ENCODE data around the gene CCDC85B. TPM values are rescaled to one million over a fixed set of nuclear protein-coding genes. Genes with fewer than 3 reads are reported as not detected.

Gene CCDC85B
- total and polyA plus RNA-seq, 2 of the 13 experiments (the other 11 are each of a cell fraction or from before 2014, with no cell fraction given) = 8.2 to 19.5 TPM

DNA sequence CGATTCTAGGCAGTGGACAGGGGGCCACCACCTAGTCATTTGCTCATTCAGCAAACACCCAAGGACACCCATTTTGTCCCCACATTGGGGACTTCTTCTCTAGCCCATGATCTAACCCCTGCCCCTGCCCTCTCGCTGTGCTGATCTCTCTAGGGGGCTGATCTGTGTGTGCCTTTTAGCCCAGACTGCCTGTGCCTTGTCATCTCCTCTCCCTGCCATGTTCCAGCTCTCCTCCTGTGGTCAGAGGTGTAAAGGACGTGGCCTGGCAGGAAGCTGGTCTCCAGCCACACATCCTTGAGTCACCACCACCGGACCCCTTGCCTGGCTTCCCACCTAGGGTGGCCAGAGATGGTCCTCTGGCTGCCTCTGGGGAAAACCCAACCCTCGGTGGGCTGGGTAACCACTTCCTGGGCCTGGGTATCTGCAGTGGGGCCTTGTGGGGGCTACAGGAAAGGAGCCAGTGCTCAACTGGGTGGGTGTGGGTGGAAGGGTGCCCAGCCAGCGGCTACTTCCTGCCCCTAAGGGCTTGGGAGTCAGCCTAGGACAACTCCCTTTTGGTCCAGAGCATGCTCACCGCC, 9.5 kb upstream of the CCDC85B start:
- H3K36me3 ChIP-seq (replicated peaks in 1 of 2; ENCODE audit: control insufficient read depth in 1 of 2, insufficient read depth in 2 of 2, low read length in 2 of 2) = peaks cover 4 to 15% of the 10 kb centered on the region in 2 experiments; a peak in 3 of 5 replicates
- POLR2A ChIA-PET = no interaction called here
- CTCF ChIA-PET (ENCODE audit: low intra/inter-chr PET ratio, low total read pairs) = no interaction called here
- TF ChIP-seq, protein P1, sequence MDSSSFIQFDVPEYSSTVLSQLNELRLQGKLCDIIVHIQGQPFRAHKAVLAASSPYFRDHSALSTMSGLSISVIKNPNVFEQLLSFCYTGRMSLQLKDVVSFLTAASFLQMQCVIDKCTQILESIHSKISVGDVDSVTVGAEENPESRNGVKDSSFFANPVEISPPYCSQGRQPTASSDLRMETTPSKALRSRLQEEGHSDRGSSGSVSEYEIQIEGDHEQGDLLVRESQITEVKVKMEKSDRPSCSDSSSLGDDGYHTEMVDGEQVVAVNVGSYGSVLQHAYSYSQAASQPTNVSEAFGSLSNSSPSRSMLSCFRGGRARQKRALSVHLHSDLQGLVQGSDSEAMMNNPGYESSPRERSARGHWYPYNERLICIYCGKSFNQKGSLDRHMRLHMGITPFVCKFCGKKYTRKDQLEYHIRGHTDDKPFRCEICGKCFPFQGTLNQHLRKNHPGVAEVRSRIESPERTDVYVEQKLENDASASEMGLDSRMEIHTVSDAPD (CRISPR knock-in tag; IDR thresholded peaks at IDR 0.05) = no peak
- TF ChIP-seq, protein P2, sequence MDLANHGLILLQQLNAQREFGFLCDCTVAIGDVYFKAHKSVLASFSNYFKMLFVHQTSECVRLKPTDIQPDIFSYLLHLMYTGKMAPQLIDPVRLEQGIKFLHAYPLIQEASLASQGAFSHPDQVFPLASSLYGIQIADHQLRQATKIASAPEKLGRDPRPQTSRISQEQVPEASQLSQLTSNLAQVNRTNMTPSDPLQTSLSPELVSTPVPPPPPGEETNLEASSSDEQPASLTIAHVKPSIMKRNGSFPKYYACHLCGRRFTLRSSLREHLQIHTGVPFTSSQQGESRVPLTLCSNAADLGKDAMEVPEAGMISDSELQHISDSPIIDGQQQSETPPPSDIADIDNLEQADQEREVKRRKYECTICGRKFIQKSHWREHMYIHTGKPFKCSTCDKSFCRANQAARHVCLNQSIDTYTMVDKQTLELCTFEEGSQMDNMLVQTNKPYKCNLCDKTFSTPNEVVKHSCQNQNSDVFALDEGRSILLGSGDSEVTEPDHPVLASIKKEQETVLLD (CRISPR knock-in tag; IDR thresholded peaks at IDR 0.05; ENCODE audit: low read depth) = no peak
- TF ChIP-seq ZNF766 (CRISPR knock-in tag; IDR thresholded peaks at IDR 0.05; ENCODE audit: borderline replicate concordance) (no peak), GATA4 (IDR thresholded peaks at IDR 0.05; ENCODE audit: borderline replicate concordance, low read depth) (no peak), ZNF510 (CRISPR knock-in tag; IDR thresholded peaks at IDR 0.05; ENCODE audit: low read depth) (no peak), HHEX (CRISPR knock-in tag; IDR thresholded peaks at IDR 0.05) (no peak), SCMH1 (CRISPR knock-in tag; IDR thresholded peaks at IDR 0.05; ENCODE audit: borderline replicate concordance) (no peak), IKZF5 (CRISPR knock-in tag; IDR thresholded peaks at IDR 0.05) (no peak), ZNF367 (CRISPR knock-in tag; IDR thresholded peaks at IDR 0.05; ENCODE audit: borderline replicate concordance) (no peak), NFAT5 (CRISPR knock-in tag; IDR thresholded peaks at IDR 0.05) (no peak), TCF7L2 (IDR thresholded peaks at IDR 0.05; ENCODE audit: low read depth, low read length) (no peak), ZNF292 (CRISPR knock-in tag; IDR thresholded peaks at IDR 0.05; ENCODE audit: borderline replicate concordance, low read depth) (no peak)
- TF ChIP-seq, protein P3, sequence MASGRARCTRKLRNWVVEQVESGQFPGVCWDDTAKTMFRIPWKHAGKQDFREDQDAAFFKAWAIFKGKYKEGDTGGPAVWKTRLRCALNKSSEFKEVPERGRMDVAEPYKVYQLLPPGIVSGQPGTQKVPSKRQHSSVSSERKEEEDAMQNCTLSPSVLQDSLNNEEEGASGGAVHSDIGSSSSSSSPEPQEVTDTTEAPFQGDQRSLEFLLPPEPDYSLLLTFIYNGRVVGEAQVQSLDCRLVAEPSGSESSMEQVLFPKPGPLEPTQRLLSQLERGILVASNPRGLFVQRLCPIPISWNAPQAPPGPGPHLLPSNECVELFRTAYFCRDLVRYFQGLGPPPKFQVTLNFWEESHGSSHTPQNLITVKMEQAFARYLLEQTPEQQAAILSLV (CRISPR knock-in tag; IDR thresholded peaks at IDR 0.05; ENCODE audit: borderline replicate concordance) = no peak
- no peak overlapping the region for H3K4me3 ChIP-seq (replicated peaks in 1 of 3; ENCODE audit: insufficient read depth in 1 of 3, low read depth in 2 of 3, low read length in 3 of 3)
- no peak for DNase-seq (ENCODE audit: low spot score)
- H3K27ac ChIP-seq (ENCODE audit: extremely low read length, insufficient read depth, low read length) = no peak overlapping the region
- intact Hi-C loops (cut with micrococcal nuclease; ENCODE audit: unreplicated experiment) = no loop called here
- in situ Hi-C loops (cut with HindIII; ENCODE audit: extremely low pct_ligation_motif_present, low pct_unique_long_range_greater_than_20kb) = loop anchor here (5.0 kb wide), 1 partner anchor 106 kb away; no protein-coding TSS in a partner anchor
- BruUV-seq (replicated peaks) = no TSS peak
- H3K9me3 ChIP-seq (ENCODE audit: low read length) = no peaks in the 10 kb centered on the region
- H3K27me3 ChIP-seq (ENCODE audit: control insufficient read depth in 1 of 2, insufficient read depth in 2 of 2, low read length in 2 of 2) = no peaks in the 10 kb centered on the region
- WGBS (ENCODE audit: low lambda C conversion rate) = 42% methylated on average over 4 of the region's 7 CpGs
- no peak overlapping the region for H3K4me2 ChIP-seq (ENCODE audit: low read depth, low read length)
- H2AFZ ChIP-seq (ENCODE audit: low read length) = no peak overlapping the region
- ATAC-seq = no peak
- H3K4me1 ChIP-seq (ENCODE audit: insufficient read depth, low read length) = peaks cover 33% of the 10 kb centered on the region
- no peak overlapping the region for H3K9ac ChIP-seq (ENCODE audit: insufficient read depth, low read depth, low read length)
- H4K20me1 ChIP-seq (ENCODE audit: insufficient read depth, low read length) = no peaks in the 10 kb centered on the region
- no peak for FAIRE-seq
- no peaks in the 10 kb centered on the region for H3K79me2 ChIP-seq (ENCODE audit: insufficient read depth, low read length)

Data from HepG2 (cell line).